Esophagus (tissue), 2 donors: Measurements from ENCODE around the gene ABCG5. TPM values are rescaled to one million over a fixed set of nuclear protein-coding genes. Genes with fewer than 3 reads are reported as not detected.

Experiments used
- H3K27ac ChIP-seq, 2 donors: one replicate each; pipeline ENCODE4 v1.5.1; 2013; ENCODE audit warnings: low read depth in 2 of 2, mild to moderate bottlenecking in 2 of 2, inconsistent platforms in 1 of 2, low read length in 1 of 2, moderate library complexity in 1 of 2
- H3K27me3 ChIP-seq, 2 donors: one replicate each; pipeline ENCODE4 v1.6.1; 2013; ENCODE audit warnings: low read length in 2 of 2, control low read depth in 1 of 2, mild to moderate bottlenecking in 1 of 2; ENCODE audit not compliant: insufficient read depth in 2 of 2, control insufficient read depth in 1 of 2
- H3K36me3 ChIP-seq, 2 donors: one replicate each; pipeline ENCODE4 v1.6.1; 2013; ENCODE audit warnings: low read length in 1 of 2; ENCODE audit not compliant: control insufficient read depth in 2 of 2, insufficient read depth in 2 of 2
- H3K4me1 ChIP-seq, 2 donors: one replicate each; pipeline ENCODE4 v1.6.1; 2013; ENCODE audit warnings: low read length in 1 of 2; ENCODE audit not compliant: control insufficient read depth in 2 of 2, insufficient read depth in 2 of 2
- H3K4me3 ChIP-seq, 2 donors: one replicate each; pipeline ENCODE4 v1.5.1; 2013; ENCODE audit warnings: low read length in 2 of 2, mild to moderate bottlenecking in 2 of 2, low read depth in 1 of 2, moderate library complexity in 1 of 2
- H3K9me3 ChIP-seq, 2 donors: one replicate each; pipeline ENCODE4 v1.6.1; 2013; ENCODE audit warnings: mild to moderate bottlenecking in 2 of 2, low read depth in 1 of 2, low read length in 1 of 2, moderate library complexity in 1 of 2; ENCODE audit not compliant: control insufficient read depth in 2 of 2, insufficient read depth in 1 of 2
- WGBS, 2 donors: extraction: QIAGEN DNeasy Blood & Tissue Kit; methylation state at CpG; one replicate each; pipeline ENCODE4 v1.1.7; 2013; 5-methylcytosine and 5-hydroxymethylcytosine counted together
- polyA plus RNA-seq, 2 donors: library from polyadenylated mRNA; stranded (reverse); fragments of 200-250 nt; gene quantifications; one replicate each; pipeline ENCODE4 v1.2.3, GENCODE V29; 2013
- donor health status: healthy with polysubstance abuse.
- donor health status: Bipolar disorder and iron deficiency.

The ABCG5 gene
- polyA plus RNA-seq, 2 donors = 0.01 TPM; not detected in 1

DNA sequence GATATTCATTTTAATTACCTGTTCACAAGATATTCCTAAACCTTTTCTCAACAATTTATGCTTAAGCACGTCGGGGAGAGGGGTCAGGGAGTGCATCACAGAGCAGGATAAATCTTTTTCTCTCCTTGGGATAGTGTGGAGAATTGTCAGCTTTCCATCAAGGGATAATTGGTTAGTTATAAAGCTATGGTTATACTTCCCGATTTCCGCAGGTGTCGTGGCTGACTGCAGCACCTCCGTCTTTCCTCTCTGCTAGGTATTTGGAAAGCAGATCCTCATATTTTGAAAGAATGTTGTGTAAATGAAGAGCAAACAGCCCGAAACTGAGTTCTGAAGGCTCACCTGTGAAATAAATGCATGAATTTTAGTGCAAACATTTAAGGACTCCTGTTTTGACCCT, 64.0 kb downstream of the ABCG5 start:
- H3K9me3 ChIP-seq = no peaks in the 10 kb centered on the region
- WGBS, 2 donors = 20 to 26% methylated on average over 7 of the region's 7 CpGs
- H3K27me3 ChIP-seq = no peaks in the 10 kb centered on the region
- H3K4me3 ChIP-seq = peak overlapping the region; percentile 73 to 98
- H3K27ac ChIP-seq = peak overlapping the region; percentile 22 to 87
- no peaks in the 10 kb centered on the region for H3K36me3 ChIP-seq
- no peaks in the 10 kb centered on the region for H3K4me1 ChIP-seq

DNA sequence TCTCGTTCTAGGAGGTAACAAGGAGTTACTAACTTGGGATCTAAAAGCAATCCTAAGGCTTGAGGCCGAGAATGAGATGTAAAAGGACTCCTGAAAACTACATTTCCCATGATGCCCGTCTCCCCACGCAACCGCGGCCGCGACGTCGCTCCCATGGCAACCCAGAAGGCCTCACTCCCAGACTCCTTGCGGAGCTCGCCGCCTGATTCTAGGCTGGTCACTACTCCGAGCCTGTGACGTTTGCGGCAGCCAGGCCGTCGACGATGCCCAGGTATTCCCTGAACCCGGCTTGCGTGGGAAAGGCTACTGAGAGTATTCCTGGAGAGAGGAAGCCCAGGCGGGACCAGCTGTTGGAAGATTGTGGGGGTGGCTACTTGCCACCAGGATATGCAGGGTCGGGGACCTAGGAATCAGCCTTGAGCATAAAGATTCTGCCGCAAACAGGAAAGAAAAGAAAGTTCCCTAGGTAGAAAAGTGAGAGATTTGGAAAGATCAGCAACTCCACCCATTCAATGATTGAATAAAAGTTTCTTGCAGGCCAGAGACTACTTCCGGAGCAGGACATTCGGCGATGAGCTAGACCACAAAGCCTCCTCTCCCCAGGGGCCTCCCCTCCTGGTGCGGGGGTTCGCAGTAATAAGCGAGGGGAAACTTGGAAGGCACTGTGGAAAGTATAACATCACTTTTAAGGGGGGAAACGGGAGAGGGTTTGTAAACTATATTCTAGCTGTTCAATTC, 64.6 kb downstream of the ABCG5 start, which contains the start of gene DYNC2LI1:
Gene DYNC2LI1 (plus strand): TSS at position 164 of the 738 bp plus-strand sequence. CDS start 100 bp downstream, at position 264.
- WGBS, 2 donors = 0 to 1% methylated on average over 31 of the region's 31 CpGs
- H3K27ac ChIP-seq = peak within 1 kb of the TSS; percentile 87 to 95

DNA sequence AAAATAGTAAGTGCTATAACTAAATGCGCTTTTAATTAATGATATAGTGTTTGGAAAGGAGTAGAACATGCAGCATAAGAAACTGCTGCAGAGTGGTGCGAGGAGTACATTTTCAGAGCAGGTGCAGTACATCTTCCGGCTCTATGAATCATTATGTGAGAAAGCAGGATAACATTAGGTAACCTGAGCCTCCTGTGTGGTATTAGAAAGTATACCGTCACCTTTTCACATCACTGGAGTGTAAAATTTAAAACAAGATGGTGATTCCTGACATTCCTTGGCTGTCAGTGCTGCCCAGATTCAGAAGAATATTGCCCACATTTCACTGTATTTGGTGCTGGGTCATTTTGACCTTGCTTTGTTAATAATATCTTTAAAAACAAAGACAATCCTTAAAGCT, 72.6 kb downstream of the ABCG5 start:
- Histone ChIP-seq H3K27ac (no peak overlapping the region), H3K36me3 (no peaks in the 10 kb centered on the region), H3K4me3 (no peak overlapping the region), H3K27me3 (no peaks in the 10 kb centered on the region), H3K9me3 (no peaks in the 10 kb centered on the region), H3K4me1 (no peaks in the 10 kb centered on the region)
- WGBS, 2 donors = 86 to 87% methylated on average over 4 of the region's 4 CpGs

More for the DNA sequence above, 64.6 kb downstream of the ABCG5 start, which contains the start of gene DYNC2LI1:
- H3K4me3 ChIP-seq = peak within 1 kb of the TSS; percentile 73 to 98
- H3K36me3 ChIP-seq = no peaks in the 10 kb centered on the region
- H3K4me1 ChIP-seq = no peaks in the 10 kb centered on the region
- H3K9me3 ChIP-seq = no peaks in the 10 kb centered on the region
- H3K27me3 ChIP-seq = no peaks in the 10 kb centered on the region

DNA sequence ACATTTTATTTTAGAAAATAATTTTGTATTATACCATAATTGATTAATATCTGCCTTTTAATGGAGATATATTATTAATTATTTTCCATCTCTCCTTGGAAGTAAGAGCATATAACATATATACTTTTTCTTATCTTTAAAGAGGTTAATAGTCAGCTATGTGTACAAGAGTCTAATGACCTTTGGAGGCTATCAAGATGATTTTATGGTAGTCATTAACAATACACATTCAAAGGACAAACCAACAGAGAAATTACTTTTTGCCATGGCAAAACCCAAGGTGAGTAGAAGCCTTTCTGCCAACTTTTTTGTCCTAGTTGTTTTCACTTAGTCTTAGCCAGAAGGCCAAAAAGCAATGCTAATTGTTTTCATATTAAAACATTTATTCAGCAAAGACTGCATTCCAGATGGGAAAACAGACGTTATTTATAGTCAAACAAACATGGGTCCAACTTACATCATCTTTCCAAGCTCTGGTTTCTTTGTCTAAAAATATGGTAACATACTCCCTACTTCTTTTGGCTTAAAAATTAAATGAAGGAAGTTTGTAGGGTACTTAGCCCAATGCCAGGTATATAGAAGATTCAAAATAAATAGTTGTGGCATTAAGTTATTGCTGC, 74.4 kb downstream of the ABCG5 start:
- Histone ChIP-seq H3K36me3 (no peaks in the 10 kb centered on the region), H3K4me3 (no peak overlapping the region), H3K9me3 (no peaks in the 10 kb centered on the region), H3K4me1 (no peaks in the 10 kb centered on the region), H3K27ac (no peak overlapping the region), H3K27me3 (no peaks in the 10 kb centered on the region)
- 36 to 41% methylated on average over 1 of the region's 1 CpG for WGBS, 2 donors

DNA sequence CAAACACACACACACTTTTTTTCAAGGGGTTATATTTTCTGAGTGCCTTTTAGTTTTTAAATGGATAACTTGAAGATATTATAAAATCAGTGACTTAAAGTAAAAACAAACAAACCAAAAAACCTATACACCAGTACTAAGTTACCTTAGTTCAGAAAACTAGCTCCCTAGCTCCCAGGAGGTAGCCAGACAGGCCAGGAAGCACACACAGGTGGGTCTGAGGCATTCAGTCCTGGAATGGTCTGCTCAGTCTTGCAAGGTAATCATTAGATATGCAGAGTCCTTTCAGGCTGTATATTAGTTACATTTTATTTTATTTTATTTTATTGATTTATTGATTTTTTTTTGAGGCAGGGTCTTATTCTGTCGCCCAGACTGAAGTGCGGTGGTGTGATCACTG, 75.5 kb downstream of the ABCG5 start:
- Histone ChIP-seq H3K27me3 (no peaks in the 10 kb centered on the region), H3K9me3 (no peaks in the 10 kb centered on the region), H3K4me3 (no peak overlapping the region), H3K4me1 (no peaks in the 10 kb centered on the region), H3K27ac (no peak overlapping the region), H3K36me3 (no peaks in the 10 kb centered on the region)
- 97 to 100% methylated on average over 2 of the region's 2 CpGs for WGBS, 2 donors

Other genes starting within 250 kb of the ABCG5 start
- gene THADA, start 242.8 kb downstream of the ABCG5 start, polyA plus RNA-seq = 10 to 100 TPM in 1 of 2 donors, 1 to 10 TPM in 1; 8.3 to 13.2 TPM
- 1 to 10 TPM; 2.4 to 2.6 TPM for gene PLEKHH2, start 201.6 kb downstream of the ABCG5 start, polyA plus RNA-seq
- gene C1GALT1C1L, start 162.4 kb downstream of the ABCG5 start, polyA plus RNA-seq = under 1 TPM; 0.26 to 0.45 TPM
- 10 to 100 TPM in 1 of 2 donors, 1 to 10 TPM in 1; 7.9 to 10.4 TPM for gene DYNC2LI1, start 64.8 kb downstream of the ABCG5 start, polyA plus RNA-seq
- gene ABCG8, start 132 bp upstream of the ABCG5 start, polyA plus RNA-seq = not detected
- 10 to 100 TPM; 11.2 to 23.1 TPM for gene LRPPRC, start 157.2 kb upstream of the ABCG5 start, polyA plus RNA-seq